ENCODE data around the gene PKN1. TPM values are rescaled to one million over a fixed set of nuclear protein-coding genes. Genes with fewer than 3 reads are reported as not detected.

Gene PKN1
- total and polyA plus RNA-seq, 9 of the 15 experiments (the other 6 are each of a cell fraction or from before 2014, with no cell fraction given), result 0.30 to 228 (median 77.5) TPM

DNA sequence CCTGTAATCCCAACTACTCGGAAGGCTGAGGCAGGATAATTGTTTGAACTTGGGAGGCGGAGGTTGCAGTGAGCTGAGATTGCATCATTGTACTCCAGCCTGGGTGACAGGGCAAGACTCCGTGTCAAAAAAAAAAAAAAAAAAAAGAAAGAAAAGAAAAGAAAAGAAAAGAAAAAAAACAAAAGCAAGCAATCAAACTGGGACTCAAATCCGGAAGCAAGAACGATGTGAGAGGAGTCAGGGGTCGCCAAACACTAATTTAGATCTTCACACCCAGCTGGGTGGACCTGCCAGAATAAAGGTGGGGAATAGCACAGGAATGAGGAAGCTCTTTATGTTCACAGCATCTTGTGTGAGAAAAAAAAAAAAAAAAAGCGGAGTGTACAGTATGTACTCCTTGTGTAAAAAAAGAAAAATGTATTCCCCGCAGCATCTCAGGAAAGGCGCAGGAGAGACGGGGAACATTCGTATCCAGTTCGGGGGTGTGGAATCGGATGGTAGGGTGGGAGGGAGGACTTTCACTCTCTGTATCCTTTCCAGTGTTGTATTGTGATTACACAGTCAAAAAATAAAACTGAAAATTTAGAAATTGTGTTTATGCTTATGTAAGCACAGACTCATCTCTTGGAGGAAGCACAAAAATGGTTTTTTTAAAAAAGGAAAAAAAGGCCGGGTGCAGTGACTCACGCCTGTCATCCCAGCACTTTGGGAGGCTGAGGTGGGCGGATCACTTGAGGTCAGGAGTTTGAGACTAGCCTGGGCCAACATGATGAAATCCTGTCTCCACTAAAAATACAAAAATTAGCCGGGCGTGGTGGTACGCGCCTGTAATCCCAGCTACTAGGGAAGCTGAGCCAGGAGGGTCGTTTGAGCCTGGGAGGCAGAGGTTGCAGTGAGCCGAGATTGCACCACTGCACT lies 77.5 kb downstream of the PKN1 start (continued):
- TF ChIP-seq RBM25 (IDR thresholded peaks at IDR 0.05; ENCODE audit: low read depth, low read length, severe bottlenecking) (no peak), ZNF274 (IDR thresholded peaks at IDR 0.05; ENCODE audit: borderline replicate concordance, low read depth, low read length) (no peak), ARHGAP35 (IDR thresholded peaks at IDR 0.05; ENCODE audit: partially characterized antibody) (no peak), NR4A1 (CRISPR knock-in tag; IDR thresholded peaks at IDR 0.05) (no peak), NR4A1 (tag; IDR thresholded peaks at IDR 0.05) (no peak), ZNF445 (CRISPR knock-in tag; IDR thresholded peaks at IDR 0.05; ENCODE audit: low read depth) (no peak), KLF1 (tag; IDR thresholded peaks at IDR 0.05) (no peak), CBFA2T3 (IDR thresholded peaks at IDR 0.05) (no peak), POLR2AphosphoS5 (IDR thresholded peaks at IDR 0.05; ENCODE audit: control insufficient read depth, insufficient read depth, low read depth, low read length) (no peak), WHSC1 (IDR thresholded peaks at IDR 0.05; ENCODE audit: low read length) (no peak), NBN (IDR thresholded peaks at IDR 0.05; ENCODE audit: low read depth) (peak; percentile 54), BRD9 (IDR thresholded peaks at IDR 0.05; ENCODE audit: low read depth, partially characterized antibody) (peak; percentile 55), COPS2 (conservative IDR thresholded peaks at IDR 0.05) (no peak), TAF7 (tag; IDR thresholded peaks at IDR 0.05) (no peak), ZNF239 (CRISPR knock-in tag; IDR thresholded peaks at IDR 0.05) (no peak)
- TF ChIP-seq, protein P1, sequence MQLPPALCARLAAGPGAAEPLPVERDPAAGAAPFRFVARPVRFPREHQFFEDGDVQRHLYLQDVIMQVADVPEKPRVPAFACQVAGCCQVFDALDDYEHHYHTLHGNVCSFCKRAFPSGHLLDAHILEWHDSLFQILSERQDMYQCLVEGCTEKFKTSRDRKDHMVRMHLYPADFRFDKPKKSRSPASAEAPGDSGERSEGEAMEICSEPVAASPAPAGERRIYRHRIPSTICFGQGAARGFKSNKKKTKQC (CRISPR knock-in tag; IDR thresholded peaks at IDR 0.05), result no peak
- TF ChIP-seq, protein P2, sequence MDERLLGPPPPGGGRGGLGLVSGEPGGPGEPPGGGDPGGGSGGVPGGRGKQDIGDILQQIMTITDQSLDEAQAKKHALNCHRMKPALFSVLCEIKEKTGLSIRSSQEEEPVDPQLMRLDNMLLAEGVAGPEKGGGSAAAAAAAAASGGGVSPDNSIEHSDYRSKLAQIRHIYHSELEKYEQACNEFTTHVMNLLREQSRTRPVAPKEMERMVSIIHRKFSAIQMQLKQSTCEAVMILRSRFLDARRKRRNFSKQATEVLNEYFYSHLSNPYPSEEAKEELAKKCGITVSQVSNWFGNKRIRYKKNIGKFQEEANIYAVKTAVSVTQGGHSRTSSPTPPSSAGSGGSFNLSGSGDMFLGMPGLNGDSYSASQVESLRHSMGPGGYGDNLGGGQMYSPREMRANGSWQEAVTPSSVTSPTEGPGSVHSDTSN (CRISPR knock-in tag; IDR thresholded peaks at IDR 0.05; ENCODE audit: low read depth), result no peak
- TF ChIP-seq, protein P2 (tag; conservative IDR thresholded peaks at IDR 0.05; ENCODE audit: low read depth), result no peak
- TF ChIP-seq, protein P3, sequence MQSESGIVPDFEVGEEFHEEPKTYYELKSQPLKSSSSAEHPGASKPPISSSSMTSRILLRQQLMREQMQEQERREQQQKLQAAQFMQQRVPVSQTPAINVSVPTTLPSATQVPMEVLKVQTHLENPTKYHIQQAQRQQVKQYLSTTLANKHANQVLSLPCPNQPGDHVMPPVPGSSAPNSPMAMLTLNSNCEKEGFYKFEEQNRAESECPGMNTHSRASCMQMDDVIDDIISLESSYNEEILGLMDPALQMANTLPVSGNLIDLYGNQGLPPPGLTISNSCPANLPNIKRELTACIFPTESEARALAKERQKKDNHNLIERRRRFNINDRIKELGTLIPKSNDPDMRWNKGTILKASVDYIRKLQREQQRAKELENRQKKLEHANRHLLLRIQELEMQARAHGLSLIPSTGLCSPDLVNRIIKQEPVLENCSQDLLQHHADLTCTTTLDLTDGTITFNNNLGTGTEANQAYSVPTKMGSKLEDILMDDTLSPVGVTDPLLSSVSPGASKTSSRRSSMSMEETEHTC (IDR thresholded peaks at IDR 0.05), result no peak
- TF ChIP-seq, protein P4, sequence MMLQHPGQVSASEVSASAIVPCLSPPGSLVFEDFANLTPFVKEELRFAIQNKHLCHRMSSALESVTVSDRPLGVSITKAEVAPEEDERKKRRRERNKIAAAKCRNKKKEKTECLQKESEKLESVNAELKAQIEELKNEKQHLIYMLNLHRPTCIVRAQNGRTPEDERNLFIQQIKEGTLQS (IDR thresholded peaks at IDR 0.05), result peak; percentile 89
- TF ChIP-seq, protein P4 (CRISPR knock-in tag; conservative IDR thresholded peaks at IDR 0.05), result no peak
- TF ChIP-seq, protein P5, sequence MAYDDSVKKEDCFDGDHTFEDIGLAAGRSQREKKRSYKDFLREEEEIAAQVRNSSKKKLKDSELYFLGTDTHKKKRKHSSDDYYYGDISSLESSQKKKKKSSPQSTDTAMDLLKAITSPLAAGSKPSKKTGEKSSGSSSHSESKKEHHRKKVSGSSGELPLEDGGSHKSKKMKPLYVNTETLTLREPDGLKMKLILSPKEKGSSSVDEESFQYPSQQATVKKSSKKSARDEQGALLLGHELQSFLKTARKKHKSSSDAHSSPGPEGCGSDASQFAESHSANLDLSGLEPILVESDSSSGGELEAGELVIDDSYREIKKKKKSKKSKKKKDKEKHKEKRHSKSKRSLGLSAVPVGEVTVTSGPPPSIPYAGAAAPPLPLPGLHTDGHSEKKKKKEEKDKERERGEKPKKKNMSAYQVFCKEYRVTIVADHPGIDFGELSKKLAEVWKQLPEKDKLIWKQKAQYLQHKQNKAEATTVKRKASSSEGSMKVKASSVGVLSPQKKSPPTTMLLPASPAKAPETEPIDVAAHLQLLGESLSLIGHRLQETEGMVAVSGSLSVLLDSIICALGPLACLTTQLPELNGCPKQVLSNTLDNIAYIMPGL (CRISPR knock-in tag; IDR thresholded peaks at IDR 0.05), result no peak
